GM21390 (cell line): ENCODE measurements around the gene ANKRD13B.
"Not testable (repeated sequence)": the region's sequence is repeated elsewhere in the genome, so short reads cannot be mapped to it uniquely, and the experiment has no call there.

Experiments
- ATAC-seq: cut with Tn5 transposase; IDR thresholded peaks from one replicate; pipeline ENCODE4 v1.9.1; 2021; ENCODE audit not compliant: unreplicated experiment

Gene ANKRD13B

DNA sequence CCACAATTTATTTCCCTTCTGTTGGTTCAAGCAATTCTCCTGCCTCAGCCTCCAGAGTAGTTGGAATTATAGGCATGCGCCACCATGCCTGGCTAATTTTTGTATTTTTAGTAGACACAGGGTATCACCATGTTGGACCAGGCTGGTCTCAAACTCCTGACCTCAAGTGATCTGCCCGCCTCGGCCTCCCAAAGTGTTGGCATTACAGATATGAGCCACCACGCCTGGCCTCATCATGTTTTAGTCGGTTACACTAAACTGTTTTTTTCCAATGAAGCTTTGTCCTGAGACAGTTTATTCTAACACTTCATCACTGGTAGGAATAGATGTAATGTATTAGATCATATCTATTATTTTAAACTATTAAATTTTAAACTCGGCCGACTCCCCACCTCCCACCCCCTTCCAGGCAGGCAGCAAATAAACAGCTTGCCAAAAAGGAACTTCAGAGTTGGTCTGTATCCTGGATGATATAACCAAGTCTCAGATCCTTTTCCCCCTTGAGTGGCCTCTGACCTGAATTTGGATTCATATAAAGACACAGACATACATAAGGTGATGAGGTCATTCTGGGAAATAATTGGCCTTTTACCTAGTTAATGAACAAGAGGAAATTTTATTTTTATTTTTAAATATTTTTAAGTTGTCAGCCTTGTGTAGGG is 48.2 kb downstream of the ANKRD13B start:
- no peak for ATAC-seq

DNA sequence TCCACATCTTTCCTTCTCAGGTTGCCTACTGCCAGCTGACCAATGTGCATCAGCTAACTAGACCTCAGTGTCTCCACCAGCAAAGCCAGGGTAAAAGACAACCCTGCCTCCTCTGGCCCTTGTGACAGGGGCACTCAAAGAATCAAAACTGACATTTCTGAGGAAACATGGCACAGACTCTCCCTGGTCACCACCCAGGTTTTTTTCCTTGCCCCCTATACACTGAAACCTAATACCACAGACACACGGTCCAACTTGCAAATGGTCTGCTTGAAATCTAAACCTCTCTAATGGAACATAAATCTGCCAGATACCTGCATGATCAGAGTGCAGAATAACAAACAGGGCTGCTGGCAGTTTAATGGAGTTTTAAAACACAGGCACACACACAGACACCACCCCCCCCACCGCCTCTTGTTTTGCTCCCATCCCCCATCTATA is 49.3 kb downstream of the ANKRD13B start:
- no peak for ATAC-seq

DNA sequence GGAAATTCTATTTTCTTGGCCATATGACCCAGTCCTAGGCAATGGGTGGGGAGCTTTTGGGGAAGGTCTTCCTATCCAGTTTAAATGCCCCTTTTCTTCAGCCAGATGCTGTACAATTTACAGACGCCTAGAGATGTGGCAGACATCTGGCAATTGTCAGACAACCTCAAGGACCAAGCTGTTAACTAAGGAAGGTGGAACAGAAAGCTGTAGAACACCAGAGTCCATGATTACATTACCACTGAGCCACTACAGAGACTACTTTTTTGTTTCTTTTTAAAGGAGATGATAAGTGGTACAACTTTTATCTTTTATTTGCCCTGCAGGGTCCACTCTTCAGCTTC is 50.9 kb downstream of the ANKRD13B start:
- no peak for ATAC-seq

DNA sequence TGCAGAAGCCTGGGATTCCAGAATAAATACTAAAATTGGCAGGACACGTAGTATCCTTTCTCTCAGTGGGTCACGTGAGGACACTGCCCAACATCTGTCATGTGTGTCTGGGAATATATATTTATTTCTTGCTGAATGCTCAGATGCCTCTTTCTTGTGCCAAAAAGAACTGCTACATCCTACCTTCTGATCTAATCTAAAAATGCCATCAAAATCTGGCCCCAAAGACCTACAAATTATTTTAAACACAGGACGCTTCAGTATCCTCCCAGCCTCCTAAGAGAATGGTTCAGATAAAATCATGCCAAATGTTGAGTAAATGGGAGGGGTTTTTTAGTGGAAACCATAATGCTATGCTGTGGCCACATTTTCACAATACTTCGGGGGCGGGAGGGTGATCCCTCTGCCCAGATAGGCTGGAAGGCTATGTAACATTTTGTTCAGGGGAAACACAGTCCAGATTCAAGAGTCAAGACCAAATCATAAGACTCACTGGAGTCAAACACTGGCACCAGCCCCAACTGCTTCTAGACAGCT is 52.7 kb downstream of the ANKRD13B start:
- no peak for ATAC-seq

DNA sequence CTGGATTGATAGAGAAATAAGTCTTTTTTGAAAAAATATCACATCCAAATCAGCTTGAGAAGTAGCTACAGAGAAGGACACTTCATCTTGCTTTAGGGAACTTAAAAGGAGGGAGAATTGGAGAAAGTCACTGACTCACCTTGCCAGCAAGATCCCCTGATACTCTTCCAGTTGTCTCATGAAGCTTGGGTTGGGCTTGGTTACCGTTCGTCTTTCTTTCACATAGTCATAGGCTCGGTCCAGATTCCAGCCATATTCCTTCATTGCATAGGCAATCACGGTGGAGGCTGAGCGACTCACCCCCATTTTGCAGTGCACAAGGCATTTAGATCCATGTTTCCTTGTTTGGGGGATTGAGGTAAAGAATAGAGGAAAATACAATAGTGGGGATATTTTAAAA is 55.1 kb downstream of the ANKRD13B start:
- no peak for ATAC-seq

DNA sequence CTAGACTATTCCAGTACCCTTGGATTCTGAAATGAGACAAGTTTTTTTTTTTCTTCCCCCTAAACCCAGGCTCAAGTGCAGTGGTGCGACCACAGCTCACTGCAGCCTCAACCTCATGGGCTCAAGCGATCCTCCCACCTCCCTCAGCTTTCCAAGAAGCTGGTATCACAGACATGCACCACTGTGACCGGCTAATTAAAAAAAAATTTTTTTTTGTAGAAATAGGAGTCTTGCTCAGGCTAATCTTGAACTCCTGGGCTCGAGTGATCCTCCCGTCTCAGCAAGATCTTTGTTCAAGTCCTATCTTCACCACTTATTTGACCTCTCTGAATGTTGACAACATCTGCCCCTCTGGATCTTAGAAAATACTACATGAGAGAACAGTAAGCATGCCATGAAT is 56.4 kb downstream of the ANKRD13B start:
- ATAC-seq, result no peak

DNA sequence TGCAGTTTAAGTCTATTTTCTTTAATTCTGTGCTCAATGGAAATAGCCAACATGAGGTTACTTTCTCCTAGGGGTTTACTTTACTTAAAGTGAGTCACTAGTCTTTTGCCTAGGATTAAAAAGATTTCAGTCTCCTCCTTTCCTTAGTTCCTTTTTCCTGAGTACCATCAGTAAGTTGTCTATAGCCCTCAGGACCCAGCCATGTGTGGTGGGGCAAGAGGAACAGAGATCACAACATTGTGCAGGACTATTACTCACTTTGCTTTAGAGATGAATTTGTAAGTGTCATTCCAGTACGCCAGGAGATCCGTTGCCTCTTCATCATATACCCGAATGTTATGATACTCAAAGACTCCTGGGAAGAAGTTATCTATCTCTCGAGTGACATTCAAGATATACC is 57.5 kb downstream of the ANKRD13B start:
- no peak for ATAC-seq

DNA sequence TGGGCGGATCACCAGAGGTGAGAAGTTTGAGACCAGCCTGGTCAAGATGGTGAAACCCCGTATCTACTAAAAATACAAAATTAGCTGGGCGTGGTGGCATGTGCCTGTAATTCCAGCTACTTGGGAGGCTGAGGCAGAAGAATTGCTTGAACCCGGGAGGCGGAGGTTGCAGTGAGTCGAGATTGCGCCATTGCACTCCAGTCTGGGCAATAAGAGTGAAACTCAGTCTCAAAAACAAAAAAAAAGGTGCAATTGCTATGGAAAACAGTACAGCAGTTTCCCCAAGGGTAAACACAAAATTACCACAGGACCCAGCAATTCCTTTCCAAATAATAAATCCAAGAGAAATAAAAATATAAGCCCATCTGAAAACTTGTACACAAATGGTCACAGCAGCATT is 59.0 kb downstream of the ANKRD13B start:
- ATAC-seq, result not testable (repeated sequence)

DNA sequence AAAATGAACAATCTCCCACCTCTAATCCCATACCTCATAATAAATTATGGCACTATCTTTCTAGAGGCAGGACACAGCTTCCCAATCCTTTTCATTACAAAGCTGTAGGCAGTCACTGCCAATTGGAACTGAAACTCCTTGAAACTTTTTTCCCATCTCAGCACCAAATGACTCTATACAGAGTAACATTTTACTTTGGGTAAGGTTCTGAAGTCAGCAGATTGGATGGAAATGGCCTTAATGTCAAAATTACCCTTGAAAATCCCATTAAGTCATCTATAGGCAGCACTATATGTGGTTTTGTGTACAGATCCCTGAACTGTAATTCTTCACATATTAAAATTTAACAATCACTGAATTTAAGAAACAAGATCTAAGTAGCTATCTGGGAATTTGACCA is 60.0 kb downstream of the ANKRD13B start:
- ATAC-seq, result no peak

DNA sequence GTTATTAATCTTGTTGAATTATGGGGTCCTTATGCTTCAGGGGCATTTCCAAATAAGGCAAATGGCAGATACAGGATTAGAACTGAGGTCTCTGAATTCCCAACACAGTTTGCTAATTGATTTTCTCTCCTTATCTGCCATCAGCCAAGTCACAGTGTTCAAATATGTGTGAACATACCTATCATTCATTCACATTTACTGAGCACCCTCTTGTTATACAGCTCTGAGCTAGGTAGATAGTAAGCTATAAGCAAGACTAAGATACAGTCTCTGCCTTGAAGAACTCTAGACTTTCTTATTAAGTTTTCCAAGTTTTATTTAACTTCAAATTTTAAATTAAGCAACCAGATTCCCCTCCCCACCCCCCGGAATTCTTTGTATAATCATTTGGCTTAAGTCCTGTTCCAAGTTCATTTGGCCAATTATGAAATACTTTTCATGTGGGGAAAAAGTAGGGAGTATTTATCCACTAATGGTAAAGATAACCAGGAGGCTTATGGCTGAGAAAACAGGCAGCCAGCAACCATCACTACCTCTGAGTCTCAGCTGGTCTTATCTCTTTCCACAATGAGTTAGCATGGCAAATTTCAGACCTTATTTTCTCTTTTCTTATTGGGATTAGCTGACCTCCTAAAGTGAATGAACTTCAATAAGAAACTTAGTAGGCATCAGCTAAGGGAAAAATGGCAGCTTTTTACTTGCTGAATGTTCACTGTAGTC is 61.2 kb downstream of the ANKRD13B start:
- ATAC-seq, result no peak

DNA sequence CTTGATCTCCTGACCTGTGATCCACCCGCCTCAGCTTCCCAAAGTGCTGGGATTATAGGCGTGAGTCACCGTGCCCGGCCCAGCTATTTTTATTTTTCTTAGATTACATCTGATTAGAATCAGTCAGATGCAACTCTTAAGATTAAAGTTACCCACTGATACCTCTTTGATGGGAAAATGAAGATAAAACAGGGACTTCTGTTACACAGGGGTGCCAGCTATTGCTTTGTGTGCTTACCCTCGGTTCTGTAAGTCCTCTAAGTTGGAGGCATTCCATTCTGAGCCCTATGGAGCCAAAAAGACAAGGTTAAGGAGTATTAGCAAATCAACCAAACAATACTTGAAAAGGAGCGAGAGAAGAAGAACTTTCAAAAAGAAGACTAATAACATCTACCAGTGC is 62.4 kb downstream of the ANKRD13B start:
- no peak for ATAC-seq

DNA sequence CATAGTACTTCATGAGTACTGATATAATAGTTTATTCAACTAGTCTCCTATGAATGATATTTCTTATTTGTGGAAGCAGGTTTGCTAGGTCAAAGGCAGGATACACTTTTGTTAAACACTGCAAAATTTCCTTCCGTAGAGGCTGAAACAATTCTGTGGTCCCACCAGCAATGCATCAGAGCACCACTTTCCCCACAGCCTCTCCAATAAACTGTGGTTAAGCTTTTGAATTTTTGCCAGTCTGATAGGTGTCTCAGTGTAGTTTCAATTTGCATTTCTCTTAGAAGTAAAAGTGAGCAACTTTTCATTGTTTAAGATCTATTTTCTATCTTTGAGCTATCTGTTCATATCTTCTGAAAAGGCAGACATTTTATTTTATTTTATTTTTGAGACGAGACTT is 66.2 kb downstream of the ANKRD13B start:
- ATAC-seq, result no peak

DNA sequence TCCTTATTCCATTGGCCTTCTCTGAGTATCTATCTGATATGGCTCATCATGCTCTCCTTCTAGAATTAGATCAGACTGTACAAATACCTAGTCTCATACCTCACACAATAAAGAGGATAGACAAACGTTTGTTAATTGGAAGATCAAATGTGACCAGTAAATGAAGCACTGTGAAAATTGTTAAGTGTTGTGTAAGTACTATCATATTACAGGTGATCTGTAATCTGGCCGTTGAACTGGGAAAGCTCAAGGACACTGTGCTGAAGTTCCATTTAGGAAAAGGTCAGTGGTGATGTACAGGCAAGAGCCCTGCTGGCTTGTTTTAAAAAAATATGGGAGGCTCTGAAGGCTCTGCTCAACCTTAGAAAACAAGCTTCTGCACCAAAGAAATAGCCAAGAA is 68.3 kb downstream of the ANKRD13B start:
- no peak for ATAC-seq

DNA sequence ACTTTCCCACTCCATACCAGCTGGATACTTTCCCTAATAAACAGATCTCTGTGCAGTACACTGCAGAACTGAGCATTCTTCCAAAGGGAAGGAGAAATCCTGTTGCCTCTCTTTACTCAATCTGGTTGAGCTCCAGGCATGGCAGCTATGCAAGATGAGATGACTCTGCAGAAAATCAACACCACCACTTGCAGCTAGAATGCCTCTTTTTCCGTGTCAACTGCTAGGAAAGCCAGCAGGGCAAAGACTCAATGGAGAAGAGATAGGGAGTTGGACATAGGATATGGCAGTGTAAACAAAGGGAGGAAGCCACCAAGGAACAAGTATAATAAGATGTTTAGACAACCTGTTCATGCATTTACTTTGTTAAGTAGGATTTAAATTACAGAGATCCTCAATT is 70.2 kb downstream of the ANKRD13B start:
- ATAC-seq, result no peak
